ENCODE data around the gene FAM234A.
"Not testable (repeated sequence)": the region's sequence is repeated elsewhere in the genome, so short reads cannot be mapped to it uniquely, and the experiment has no call there.

GRCh38 chr16:209359-209758 lies 25.3 kb upstream of the FAM234A start:
- TF ChIP-seq, protein P1, sequence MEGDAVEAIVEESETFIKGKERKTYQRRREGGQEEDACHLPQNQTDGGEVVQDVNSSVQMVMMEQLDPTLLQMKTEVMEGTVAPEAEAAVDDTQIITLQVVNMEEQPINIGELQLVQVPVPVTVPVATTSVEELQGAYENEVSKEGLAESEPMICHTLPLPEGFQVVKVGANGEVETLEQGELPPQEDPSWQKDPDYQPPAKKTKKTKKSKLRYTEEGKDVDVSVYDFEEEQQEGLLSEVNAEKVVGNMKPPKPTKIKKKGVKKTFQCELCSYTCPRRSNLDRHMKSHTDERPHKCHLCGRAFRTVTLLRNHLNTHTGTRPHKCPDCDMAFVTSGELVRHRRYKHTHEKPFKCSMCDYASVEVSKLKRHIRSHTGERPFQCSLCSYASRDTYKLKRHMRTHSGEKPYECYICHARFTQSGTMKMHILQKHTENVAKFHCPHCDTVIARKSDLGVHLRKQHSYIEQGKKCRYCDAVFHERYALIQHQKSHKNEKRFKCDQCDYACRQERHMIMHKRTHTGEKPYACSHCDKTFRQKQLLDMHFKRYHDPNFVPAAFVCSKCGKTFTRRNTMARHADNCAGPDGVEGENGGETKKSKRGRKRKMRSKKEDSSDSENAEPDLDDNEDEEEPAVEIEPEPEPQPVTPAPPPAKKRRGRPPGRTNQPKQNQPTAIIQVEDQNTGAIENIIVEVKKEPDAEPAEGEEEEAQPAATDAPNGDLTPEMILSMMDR (IDR thresholded peaks at IDR 0.05): not testable (repeated sequence)
- TF ChIP-seq POLR2A (IDR thresholded peaks at IDR 0.05): not testable (repeated sequence)

Data from Peyer's patch (tissue), 4 donors.